NCI-H187 treated with DMSO at 0.1 percent for 48 hours (cell line): ENCODE data around the gene URB1.
"Not testable (repeated sequence)": the region's sequence is repeated elsewhere in the genome, so short reads cannot be mapped to it uniquely, and the experiment has no call there.

Experiments
- DNase-seq: peaks from one replicate; lab custom pipeline; 2025; lab: John Stamatoyannopoulos, UW

The URB1 gene

DNA sequence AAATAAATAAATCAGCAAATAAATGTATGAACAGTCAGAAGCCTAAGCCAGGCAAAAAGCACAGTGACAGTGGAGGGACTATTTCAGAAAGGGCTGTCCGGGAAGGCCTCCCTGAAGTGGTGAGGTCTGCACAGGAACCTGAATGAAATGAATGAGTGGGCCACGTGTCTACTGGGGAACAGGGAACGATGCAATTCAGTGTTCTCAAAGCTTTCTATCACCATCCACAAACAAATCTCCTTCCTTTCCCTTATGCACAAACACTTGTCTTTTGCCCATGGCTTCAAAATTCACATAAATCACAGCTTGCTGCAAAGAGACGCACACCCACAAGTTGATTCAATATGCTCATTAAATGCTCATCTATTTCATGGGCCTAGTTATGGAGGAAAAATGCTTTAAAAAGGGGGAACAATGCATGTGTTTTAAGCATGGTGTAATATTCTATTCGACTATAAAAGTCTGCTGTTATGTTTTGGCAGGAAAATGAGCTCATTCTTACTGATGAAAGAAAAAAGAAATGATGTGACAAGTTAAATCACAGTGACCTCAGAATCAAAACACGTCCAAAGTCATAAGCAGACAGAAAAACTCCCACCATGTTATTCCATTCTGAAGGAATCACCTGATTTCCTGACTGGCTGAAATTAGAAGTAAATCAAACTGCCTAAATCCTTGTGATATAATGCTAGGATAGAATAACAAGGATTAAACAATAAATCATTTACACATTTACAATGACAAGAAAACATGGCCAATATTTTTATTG, 21.6 kb downstream of the URB1 start:
- DNase-seq = no peak

DNA sequence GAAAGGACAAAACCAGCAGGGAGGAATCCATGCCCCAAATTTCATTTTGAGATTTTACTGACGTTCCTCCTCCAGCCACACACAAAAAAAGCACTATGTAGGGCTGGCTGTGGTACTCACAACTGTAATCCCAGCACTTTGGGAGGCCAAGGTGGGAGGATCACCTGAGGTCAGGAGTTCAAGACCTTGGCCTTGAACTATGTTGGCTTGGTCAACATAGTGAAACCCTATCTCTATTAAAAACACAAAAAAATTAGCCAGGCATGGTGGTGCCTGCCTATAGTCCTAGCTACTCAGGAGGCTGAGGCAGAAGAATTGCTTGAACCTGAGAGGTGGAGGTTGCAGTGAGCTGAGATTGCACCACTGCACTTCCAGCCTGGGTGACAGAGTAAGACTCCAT, 23.9 kb downstream of the URB1 start:
- DNase-seq = not testable (repeated sequence)

DNA sequence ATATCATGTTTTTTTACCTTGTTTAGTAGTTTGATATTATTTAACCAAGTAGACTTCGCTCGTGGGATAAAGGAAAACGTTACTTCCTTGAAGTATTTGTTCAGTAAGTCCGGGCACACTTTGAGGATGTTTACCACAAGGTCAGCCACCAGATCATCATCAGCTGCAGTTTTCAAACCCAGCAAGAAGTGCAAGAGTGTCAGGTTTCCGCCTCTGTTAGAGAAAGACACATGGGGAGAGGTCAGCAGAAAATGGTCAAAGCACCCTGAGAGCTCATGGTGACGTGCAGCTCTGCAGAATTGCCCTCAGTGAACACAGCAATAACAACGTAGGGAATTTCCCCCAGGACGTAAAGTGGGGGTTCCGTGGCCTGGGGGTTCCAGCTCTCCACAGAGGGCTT, 24.4 kb downstream of the URB1 start:
- no peak for DNase-seq

DNA sequence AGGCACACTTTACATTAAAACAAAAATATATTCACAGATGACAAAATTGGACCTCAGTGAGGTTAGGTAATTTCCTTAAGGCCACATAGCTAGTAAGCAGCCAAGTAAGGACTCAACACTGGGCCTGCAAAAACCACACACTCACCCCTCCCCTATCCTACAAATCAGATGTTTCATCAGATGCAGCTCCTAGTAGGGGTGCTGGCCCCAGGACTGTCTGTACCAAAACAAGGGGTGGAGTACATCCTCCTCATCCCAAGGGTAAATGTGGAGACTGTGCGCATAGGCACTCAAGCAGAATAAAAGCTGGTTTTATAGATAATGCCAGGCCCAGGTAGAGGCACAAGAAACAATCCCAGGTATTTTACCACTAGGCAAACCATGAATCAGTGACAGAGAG, 25.7 kb downstream of the URB1 start:
- DNase-seq = no peak

DNA sequence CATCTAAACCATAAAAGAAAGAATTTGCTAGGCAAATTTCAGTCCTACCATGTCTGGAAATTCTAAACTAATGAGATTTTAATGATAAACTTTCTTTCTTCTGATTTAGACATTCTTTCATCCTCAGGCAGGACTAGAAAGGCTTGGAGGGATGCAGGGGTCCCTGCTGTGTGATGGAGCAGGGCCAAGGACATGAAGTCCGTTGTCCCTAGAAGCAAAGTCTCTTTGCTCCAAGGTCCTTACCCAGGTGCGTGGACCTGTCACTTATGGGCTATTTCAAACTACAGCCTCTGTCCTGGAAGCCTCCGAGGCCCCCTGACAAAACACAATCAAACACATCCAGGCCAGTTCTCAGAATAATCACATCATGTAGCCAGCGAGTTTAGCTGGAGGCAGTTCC, 26.6 kb downstream of the URB1 start:
- no peak for DNase-seq

DNA sequence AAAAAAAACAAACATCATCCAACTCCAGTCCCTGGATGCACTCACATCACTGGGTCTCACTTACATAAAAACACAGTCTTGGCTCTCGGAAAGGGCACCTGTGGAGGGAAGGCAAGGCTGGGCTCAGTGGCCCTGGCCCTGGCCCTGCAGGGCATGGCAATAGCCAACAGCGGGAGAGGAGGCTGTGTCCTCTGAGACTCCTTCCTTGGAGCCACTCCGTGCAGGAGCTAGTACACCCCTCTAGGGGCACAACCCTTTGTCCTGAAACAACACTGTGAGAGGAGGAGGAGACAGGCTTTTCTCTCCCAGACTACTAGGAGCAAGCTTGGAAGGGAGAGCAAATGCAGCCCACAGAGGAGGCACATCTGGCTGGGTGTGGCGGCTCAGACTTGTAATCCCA, 28.0 kb downstream of the URB1 start:
- DNase-seq = no peak

DNA sequence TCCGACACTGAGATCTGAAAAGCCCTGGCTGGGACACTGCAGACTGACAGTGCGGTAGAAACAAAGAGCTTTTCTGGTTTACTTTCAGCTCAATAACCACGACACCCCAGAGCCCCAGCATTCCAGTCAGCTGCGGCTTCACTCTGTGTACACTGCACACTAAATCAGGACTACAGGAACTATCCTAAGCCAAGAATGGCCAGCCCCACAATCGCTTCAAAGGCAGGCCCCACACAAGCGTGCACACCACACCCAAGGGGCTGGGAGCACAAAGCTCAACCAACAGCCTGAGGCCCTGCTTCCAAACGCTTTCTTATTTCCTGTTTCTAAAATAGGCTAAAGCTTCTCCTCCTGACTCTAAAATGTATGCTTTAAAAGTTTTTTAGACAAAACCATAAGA, 28.4 kb downstream of the URB1 start:
- no peak for DNase-seq

DNA sequence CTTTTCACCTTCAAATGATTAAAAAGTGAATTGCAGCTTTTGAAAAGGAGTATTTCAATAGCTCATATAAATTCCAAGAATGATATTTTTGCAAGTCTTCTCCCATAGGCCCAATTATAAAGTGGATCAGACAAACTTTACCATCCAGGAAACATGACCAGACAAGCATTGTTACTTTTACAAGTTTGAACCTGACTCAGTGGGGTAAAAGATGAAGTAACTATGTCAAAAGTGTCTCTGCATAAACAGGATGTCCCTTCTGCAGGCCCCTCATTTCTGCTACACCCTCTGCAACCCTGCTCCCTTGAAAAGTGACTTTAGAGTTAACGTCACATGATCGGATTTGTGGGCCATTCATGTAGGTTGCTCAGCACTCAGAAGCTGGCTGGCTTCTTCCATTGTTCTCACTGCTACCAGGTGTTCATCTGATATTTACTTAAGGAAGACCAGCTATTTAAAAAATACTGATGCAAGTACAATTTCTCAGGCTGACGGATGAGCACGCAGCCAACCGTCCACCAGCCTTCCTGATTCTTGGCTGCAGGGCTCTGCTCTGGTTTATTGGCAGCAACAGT, 32.3 kb downstream of the URB1 start:
- no peak for DNase-seq

DNA sequence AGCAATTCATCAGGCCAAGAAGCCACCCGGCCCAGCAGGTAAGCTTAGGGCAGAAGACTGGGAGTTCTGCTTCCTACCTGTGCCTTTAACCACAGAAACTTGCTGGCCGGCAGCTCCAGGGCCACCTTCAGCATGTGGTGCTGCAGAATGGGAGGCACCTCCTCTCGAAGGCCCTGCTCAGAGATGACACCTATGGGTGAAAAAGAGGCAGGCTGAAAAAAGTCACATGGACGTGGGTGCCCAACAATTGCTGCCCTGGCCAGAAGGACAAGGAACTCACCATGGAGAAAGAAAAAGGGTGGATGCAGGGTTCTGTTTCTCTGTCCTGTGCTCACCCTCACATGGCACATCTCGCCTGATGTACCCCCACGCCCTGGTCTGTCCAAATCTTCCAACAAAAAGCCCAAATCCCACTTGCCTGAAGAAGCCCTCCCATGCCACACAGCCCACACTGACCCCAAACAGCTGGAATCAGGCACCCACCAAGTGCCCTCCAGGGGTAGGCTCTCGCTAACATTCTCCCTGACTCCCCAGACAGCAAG, 33.0 kb downstream of the URB1 start:
- no peak for DNase-seq

DNA sequence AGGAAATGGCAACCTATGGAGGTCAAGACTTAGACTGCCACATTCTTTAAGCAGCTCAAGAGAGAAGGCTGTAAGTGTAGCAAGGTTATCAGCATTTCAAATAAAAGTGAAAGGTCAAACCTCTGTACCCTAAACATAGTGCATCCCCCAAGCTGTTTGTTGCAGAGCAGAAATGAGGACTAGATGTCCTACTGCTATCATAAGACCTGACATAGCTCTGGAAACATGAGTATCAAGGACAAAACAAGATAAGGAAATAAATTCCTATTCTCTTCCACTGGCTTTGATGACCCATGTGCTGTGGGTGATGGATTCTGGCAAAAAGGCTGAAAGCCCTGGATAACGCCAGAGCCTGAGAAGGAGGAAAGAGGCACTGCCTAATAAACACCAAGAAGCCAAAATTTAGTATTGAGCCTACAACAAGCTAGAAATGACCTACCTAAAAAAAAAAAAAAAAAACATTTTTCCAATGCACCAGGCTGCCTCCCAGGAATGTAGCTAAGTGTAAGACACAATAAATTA, 35.9 kb downstream of the URB1 start:
- DNase-seq = no peak

DNA sequence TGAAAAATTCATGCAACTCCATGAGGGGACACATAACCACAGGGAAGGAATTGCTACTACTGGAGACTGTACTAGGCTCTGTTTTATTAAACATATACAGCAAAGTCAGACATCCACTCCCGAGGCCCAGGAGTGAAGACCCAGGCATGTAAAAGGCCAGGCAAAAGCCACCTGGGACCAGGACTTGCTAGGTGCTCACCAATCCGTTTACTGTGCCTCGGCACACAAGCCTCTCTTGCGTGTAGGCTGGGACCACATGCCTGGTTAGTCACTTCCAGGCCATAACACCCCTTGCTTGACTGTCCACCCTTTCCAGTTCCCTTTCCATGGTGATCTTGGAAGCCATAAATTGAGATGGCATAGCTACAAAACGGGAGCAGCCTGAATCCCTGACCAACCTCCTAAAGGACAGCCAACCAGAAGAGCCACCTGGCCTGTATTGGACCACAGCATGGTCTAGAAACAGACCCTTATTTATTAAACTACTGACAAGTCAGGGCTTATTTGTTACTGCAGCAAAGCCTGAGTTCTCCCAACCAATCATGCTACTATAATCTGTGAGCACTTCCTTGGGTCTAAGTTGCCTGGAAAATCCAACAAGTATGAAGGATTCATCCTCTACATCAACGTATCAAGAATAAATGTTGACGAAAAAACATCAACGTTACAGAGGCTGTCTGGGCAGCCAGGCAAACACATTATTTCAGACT, 39.7 kb downstream of the URB1 start:
- DNase-seq = no peak

DNA sequence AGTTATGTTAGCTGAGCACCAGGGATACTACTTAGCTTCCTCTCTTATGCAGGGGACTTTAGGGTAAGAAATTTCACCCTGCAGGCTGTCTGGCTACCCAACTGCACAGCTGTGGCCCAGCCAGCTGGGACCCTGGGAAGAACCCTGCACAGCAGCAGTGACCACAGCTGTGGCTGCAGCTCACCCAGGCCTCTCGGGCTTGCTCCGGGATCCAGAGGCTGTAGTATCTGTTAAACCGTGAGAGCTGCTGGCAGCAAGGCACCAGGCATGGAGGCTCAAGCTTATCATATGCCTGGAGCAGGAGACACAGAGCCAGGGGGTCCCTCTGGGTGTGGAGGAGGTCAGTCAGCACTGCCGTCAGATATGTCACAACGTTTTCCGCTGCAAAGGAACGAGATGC, 40.3 kb downstream of the URB1 start:
- no peak for DNase-seq

DNA sequence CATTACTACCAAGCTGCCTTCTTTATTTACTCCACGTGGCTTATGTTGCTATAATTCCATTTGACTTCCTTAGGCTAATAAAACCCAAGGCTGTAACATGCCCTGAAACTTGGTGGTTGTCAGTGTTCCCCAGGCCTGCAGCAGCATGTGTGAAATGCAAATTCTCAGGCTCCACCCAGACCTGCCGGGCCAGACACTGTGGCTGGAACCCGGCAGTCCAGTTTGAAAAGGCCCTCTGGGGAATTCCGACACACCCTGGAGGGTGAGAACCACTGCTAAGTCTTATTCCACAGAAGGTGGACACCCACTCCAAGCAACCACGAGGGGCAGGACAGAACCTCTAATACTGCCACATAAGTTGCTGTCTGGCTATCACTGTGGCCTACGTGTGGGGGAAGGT, 41.4 kb downstream of the URB1 start:
- DNase-seq = no peak

DNA sequence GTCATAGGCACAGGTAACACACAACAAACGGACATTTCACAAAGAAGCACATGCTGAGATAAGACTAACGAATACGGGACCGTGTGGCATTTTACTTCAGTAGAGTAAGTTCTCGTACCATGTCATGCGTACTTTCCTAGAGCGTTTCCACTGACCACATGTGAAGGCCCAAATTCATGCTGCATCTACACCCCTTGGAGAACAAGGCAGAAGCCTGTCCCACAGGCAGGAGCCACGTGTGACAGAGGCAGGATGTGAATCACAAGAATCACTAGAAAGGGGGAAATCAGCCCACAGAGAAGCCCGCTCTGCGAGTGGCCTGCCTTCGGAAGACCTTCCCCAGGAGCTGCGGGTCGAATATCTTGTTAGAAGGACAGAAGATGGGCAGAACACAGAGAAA, 41.8 kb downstream of the URB1 start:
- no peak for DNase-seq

DNA sequence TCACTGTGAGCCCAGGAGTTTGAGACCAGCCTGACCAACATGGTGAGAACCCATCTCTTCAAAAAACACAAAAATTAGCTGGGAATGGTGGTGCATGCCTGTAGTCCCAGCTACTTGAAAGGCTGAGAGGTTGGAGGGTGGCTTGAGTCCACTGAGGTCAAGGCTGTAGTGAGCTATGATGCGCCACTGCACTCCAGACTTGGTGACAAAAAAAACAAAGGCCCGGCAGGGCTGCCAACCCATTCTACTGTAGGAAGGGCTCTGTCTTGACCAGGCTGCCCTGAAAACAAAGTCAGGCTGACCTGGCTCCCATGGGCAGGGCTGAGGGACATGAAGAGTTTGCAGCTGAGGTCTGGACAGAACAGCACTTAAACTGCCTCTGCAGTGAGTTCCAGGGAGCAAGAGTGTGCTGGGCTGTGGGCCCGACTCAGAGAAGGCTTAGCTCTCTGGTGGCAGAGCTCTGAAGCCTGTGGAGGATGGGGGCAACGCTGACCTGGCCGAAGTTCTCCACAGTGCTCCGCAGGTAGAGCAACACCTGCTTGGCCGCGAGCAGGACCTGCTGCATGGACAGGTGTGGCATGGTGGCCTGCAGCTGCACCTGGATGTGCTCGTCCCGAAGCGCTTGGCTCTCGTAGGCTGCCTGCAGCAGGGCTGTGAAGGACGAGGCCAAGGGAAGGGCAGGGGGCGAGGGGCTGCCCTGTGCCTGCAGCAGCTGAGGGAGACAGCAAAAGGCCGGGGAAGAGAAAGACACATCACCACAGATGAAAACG, 42.4 kb downstream of the URB1 start:
- no peak for DNase-seq

DNA sequence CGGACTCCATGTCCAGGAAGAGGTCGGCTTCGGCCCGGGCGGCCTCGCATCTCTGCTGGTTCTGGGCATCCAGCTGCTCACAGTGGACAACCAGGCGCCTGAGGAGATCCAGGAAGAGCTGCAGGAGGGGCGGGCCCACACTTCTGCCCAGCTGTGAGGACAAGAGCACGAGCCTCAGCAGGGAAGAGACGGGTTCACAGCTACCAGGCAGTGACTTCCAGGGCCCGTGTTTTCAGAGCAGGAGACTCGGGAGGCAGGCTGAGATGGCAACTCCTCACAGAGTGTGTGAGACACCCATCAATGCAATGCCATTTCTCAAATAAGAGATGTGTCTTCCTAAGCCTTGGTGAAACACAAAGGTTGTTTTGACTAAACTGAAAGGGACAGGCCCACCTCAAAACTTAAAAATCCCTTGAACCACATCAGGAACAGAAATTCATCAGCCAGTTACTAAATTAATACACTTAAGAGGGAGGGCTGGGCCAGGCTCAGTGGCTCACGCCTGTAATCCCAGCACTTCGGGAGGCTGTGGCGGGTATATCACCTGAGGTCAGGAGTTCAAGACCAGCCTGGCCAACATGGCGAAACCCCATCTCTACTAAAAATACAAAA, 43.4 kb downstream of the URB1 start:
- DNase-seq = no peak

DNA sequence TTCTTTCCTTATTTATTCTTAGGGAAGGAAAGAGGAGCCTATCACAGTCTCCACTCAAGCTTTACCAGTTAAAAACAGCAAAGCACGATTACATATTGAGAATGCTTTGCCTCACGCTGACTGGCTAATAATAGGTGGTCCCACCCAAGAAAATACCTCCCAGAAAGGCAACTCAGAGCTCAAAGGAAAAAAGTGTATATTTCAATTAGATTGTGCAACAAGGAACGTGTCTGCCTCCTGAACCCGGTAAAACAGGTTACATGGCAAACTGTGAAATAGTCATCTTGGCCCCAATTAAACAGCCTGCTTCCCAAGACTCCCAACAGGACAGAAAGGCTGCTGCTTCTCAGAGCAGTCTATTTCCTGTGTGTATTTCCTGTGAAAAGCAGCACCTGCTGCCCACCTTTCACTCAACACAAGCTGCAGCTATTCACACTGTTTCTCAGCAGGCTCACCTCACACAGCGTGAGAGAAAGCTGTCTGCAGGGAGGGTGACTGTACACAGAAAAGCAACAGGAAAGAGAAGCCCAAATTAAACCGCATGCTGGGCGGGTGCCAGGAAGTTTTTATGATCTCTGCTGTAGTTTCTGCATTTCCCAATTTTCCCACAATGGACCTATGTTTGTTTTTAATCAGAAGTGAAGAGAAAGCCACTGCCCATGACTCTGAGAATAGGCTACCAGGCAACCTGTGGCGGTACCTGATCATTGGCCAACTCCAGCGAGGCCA, 44.0 kb downstream of the URB1 start:
- no peak for DNase-seq

DNA sequence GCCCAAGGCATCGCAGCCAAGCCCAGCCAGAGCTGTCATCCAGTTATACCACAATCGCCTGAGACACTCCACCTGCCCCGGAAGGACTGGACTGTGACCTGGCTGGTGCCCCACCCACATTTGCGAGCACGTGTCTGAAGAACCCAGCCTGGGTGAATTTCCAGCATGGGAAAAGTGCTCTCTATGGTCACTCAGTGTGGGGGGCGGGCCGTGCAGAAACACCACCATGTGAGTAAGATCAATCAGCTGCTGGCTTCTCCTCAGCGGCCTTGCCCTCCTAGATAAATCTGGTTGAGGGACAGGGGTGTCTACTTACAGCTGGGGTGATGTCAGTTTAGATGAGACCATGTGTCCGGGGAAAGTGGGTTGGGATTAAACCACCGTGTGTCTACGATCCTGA, 44.8 kb downstream of the URB1 start:
- no peak for DNase-seq

DNA sequence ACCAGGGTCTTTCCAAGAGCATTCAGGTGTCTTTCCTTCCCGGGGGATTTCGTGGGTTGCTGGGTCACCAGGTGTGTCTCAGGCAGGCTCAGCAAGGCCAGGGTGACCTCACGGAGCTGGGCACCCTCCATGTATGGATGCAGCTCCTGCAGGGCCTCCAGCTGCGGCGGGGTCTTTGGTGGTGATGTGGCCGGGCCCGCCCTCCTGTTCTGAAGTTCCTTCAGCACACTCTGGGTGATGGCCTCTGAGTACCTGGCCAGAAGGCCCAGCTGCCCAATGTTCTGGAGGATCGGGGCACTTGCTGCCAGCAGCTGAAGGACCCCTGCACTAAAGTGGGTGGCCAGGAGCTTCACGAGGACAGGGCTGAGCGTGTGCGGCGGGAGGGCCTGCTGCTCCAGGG, 45.5 kb downstream of the URB1 start:
- no peak for DNase-seq

DNA sequence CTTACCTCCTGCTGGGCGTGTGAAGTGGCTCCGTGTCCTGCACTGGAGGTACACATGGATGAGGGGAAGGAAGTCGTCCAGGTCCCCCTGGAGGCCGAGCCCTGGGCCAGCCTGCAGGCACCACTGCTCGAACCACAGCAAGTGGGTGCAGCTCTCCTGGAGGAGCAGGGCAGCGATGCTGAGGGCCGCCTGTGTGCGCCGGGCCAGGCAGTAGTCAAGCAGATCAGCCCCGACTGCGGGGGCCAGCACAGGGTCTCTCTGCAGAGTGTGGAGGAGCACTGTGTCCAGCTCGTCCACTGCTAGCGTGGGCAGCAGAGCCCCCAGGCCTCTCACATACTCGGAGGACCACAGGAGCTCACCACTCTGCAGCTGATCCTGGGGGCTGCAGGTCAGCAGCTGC, 45.9 kb downstream of the URB1 start:
- no peak for DNase-seq
